GM18861 (cell line): Measurements from ENCODE around the gene GK.
"Not testable (repeated sequence)": the region's sequence is repeated elsewhere in the genome, so short reads cannot be mapped to it uniquely, and the experiment has no call there.

Source experiments
- ATAC-seq: cut with Tn5 transposase; IDR thresholded peaks from one replicate; pipeline ENCODE4 v1.9.1; 2021; ENCODE audit not compliant: unreplicated experiment

The GK gene

DNA sequence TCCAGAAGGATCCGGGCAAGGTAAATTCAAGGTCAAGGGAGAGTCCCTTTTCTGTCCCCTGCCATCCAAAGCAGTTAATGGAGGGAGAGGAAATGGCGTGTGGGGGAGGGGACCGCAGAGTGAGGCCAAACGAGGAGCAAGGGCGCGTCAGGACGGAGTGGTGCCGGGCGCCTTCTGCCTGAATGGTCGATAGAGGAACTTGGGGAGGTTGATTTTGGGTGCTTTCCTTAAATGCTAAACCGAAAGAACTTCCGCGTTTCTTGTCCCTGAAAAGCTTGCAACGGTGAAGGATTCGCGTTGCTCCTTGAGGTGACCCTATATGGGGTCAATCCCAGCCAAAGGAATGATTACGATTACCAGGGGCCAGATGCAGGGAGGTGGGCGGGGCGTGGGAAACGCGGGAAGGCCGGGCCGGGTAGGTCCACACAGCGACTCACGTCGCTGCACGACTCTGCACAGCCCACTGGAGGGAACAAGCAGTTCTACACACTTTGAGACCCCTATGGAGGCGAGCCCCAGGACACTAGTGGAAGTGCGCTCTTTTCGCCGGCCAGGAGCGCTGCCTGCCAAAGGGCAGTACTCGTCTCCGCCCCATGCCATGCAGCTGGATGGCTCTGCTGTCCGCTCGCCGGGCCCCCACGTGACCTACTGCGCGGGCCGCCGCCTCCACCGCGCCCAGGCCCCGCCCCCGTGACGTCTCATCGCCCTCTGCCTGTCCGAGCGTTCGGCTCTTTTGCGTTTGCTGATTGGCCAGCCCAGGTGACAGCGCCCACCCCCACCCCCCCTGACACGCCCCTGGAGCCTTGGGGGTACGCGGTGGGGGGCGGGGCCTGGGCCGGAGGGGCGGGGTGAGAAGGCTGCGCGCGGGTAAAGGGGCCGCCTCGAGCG lies 452 bp upstream of the GK start:
- peak; percentile 79 for ATAC-seq

DNA sequence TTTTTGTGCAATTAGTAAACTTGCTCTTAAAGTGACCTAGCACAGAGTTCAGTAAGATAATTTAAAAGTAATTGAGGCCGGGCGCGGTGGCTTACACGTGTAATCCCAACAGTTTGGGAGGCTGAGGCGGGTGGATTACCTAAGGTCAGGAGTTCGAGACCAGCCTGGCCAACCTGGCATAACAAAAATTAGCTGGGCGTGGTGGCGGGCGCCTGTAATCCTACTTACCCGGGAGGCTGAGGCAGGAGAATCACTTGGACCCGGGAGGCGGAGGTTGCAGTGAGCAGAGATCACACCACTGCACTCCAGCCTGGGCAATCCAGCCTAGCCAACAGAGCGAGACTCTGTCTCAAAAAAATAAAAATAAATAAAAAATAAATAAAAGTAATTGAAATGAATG lies 1.2 kb downstream of the GK start:
- not testable (repeated sequence) for ATAC-seq

- no peak for ATAC-seq
Observed at GRCh38 chrX:30654989-30655607, 1.9 kb downstream of the GK start.

- no peak for ATAC-seq
Observed at GRCh38 chrX:30655991-30656390, 2.8 kb downstream of the GK start.

- ATAC-seq = no peak
Observed at GRCh38 chrX:30657196-30658161, 4.3 kb downstream of the GK start.

GRCh38 chrX:30659421-30659820 lies 6.2 kb downstream of the GK start:
- peak; percentile 52 for ATAC-seq

DNA sequence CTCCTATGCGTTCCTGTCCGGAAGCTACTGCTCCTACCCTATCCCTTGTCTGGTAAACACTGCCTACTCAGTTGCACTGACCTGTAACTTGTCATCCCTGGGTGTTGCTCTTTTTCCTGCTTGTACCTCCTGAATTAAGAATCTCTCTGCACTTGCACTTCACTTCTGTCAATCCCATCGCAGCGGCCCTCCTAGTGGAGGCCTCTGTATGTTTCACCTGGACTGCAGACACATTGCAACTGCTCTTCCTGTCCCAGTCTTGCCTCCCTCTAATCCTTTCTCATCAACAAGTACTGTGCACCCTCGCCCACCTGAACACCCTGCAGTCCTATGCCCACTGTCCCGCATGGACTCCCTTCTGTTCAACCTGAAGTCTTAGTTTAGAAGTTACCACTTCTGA lies 8.0 kb downstream of the GK start:
- no peak for ATAC-seq

DNA sequence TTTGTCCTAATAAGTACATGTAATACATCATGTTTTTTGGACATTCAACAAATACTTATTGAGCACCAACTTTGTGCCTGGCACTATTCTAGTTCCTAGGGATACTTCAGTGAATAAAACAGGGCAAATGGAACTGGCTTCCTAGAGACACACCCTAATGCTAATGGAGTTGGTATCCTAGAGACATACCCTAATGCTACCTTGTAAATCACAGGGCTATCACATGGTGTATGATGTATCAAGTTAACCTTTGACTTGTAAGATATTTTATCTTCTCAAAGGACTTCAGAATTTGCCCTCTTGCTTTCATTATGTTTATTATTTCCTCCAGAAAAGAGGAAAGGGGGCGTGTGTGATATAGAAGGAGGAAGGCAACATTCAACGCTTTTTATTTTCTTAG lies 10.1 kb downstream of the GK start:
- no peak for ATAC-seq

DNA sequence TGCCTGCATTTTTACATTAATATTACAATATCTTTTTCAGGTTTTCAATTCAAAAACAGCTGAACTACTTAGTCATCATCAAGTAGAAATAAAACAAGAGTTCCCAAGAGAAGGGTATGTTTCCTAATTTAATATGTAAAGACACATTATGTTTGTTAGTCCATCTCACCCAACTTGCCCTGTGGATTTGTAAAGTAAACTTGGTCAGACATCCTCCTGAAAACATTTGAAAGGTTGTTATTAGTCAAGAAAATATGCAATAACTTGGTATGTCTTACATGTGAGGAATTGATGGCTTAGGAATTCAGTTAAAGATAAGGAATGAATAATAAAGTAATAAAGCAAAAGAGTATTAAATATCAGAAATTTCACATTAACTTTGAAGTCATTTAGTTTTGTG lies 12.2 kb downstream of the GK start:
- no peak for ATAC-seq

DNA sequence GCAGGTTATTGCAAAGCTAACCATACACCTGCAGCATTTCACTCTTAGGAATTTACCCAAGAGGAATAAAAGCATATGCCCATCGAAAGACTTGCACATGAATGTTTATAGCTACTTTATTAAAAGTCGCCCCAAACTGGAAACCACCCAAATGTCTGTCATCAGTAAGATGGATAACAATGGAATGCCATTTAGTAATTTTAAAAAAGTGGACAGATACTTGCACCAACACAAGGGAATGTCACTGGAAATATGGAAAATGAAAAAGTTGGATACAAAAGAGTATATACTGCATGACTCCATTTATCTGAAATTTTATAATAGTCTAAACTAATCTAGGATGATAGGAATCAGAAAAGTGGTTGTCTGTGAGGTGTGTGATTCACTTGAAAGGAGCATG lies 12.9 kb downstream of the GK start:
- ATAC-seq = no peak

DNA sequence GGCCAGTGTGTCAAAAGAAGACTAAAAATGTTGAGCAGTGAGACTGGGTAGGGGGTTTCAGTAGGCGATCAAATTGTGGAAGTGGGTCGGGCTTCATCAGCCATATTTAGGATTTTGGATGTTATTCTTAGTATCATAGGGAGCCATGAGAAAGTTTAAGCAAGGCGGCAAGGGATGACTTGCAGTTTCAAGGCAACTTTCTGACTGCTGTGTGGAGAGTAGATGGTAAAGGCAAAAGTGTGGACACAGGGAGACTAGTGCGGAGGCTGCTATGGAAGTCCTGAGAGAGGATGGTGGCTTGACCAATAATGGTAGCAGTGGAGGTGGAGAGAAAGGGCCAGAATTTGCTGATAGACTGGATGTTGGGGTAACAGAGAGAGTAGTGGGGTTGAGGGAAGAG lies 15.4 kb downstream of the GK start:
- ATAC-seq = no peak

DNA sequence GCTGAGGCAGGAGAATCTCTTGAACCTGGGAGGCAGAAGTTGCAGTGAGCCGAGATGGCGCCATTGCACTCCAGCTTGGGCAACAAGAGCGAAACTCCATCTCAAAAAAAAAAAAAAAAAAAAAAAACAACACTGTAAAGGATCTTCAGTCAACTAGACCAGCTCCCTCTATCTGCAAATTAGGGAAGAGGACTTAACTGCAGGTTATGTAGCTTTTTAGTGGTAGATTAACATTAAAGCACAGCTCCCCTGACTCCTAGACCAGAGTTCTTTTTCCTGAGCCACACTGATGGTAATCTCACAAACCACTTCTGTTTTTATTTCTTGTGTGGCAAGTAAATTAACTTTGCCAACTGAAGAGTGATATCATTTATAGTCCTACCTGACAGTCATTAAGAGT lies 18.0 kb downstream of the GK start:
- ATAC-seq = not testable (repeated sequence)

DNA sequence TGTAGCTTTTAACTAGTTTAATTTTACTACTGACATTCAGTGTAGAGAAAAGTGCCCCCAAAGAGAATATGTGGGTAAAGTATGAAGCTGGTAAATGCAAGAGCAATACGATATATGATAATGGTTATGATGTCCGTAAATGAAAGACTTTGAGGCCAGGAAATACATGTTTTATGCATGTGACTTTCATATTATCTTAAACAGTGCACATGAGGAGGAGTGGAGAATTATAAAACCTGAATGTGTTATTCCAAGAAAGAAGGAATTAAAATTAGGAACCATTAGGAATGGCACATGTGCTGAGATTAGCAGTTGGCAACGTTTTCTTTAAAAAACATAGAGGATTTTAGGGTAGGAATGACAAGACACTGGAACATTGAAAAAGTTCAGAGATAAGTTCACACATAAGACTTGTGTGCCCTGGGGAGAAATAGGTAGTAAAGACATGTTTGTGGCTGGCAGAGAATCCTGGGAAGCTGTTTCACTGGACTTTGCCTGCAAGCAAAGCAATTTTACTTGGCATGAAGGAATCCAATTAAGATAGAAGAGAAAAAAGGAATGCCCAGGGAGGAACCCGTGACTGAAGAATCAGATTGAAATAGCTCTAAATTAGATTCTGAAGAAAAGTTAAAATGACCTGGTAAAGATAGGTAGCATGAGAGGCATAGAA lies 20.0 kb downstream of the GK start:
- no peak for ATAC-seq

DNA sequence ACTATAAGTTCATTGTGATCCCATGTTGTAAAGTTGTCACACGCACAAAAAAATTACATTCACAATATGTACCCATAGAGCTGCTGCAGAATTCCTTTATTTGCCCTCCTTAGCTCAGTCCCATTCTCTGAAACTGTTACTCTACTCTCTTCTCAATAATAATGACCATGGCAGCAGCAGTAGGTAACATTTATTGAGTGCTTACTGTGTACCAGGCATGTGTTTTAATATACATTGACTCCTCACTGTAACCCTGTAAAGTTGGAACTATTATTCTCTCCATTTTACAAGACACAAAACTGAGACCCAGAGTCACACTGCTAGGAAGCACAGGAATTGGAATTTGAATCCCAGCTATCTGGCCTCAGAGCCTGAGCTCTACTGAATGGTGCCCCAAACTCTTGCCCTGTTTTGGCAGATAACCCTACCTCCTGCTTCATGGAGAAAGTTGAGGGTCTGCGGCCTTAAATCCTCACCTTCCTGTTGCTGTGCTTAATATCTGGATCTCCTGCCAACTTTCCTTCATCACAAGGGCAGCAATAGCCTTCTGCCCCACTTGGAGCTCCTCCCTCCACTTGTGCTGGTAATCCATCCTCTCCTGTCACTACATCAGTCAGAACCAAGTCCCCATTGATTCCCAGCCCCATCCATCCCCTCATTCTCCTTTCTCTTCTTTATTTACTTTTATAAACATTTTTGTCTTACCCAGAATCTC lies 20.8 kb downstream of the GK start:
- no peak for ATAC-seq

- ATAC-seq = no peak
Observed at GRCh38 chrX:30674799-30675198, 21.6 kb downstream of the GK start.

DNA sequence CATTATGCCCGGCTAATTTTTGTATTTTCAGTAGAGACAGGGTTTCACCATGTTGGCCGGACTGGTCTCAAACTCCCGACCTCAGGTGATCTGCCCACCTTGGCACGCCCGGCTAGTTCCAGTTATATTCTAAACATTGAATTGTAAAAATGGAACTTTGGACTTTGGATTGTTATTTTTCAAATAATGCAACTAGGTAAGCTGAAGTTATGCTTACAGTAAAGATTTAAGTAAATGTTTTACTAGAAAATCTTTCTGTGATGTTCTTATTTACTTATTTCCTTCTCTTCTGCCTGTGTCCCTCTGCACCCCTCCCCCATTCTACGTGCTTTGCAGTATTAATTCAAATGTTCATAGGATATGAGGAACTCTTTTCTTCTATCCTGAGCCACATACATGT lies 26.1 kb downstream of the GK start:
- ATAC-seq = no peak

DNA sequence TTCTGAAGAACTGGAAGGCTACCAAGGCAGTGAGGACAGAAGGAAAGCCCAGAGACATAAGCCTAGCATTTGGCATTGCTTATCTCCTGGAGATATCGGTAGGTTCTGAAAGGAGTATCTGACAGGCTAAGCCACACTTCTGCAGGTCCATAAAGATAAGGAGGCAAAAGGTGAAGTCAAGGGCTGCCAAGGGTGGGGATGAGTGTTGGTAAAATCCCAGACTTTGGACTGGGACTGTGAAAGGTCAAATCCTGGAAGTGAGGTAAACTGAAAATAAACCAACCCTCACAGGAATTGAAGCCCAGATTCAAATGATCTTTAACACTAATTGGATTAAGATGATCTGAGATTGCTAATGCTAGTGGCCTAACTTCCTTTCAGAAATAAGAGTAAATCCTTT lies 27.4 kb downstream of the GK start:
- ATAC-seq = no peak

DNA sequence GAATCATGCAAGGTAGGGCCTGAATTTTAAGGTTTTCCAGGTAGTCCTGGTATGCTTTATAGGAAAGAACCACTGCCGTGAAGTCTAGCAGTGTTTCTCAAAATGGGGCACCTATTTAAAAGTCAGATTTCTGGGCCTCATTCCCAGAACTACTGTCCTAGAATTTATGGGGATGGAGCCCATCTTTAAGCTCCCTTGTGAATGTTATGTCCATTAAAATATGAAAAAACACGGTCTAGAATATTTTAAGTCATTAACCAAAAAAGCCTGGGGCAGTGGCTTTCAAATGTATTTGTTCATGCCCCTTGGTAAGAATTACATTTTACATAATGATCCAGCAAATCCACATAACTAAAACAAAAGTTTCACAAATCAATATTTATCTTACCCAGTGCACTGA lies 35.4 kb downstream of the GK start:
- no peak for ATAC-seq

DNA sequence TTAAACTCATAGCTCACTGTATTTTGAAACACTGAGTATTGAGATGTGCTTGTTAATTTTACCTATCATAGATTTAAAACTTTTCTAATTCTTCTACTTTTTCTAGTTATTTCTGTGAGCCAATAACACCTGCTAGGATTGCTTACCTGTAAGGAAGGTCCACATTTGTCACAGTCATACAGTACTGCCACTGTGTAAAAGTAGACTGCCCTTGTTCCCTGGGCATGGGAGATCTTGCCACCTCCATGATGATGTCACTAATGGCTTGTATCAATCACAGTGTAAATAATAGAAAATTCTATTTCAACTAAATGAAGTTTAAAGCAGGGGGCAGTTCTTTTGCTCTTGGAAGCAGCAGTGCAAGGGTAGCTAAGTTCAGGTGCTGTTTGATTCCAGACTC lies 35.9 kb downstream of the GK start:
- ATAC-seq = no peak

- ATAC-seq = no peak
Observed at GRCh38 chrX:30690330-30690729, 37.1 kb downstream of the GK start.
